Brain microvascular endothelial cell (primary cell): Measurements from ENCODE around the gene CACNA2D2.

Source experiments
- DNase-seq: peaks from one replicate; pipeline ENCODE4 v3.0.0-alpha.2; 2020
- H3K27ac ChIP-seq: fragments of 250-450 bp; sonication (Bioruptor Pico); 2 replicates; pipeline ENCODE4 v1.5.1; 2020; ENCODE audit warnings: mild to moderate bottlenecking, moderate library complexity
- H3K27me3 ChIP-seq: fragments of 250-450 bp; sonication (Bioruptor Pico); replicated peaks from 2 replicates; pipeline ENCODE4 v1.5.1; 2020; ENCODE audit warnings: mild to moderate bottlenecking
- H3K36me3 ChIP-seq: fragments of 250-450 bp; sonication (Bioruptor Pico); replicated peaks from 2 replicates; pipeline ENCODE4 v1.5.1; 2020; ENCODE audit warnings: mild to moderate bottlenecking
- H3K4me3 ChIP-seq: 2 replicates; pipeline ENCODE4 v1.5.1; 2011; ENCODE audit warnings: low read depth, mild to moderate bottlenecking, control low read depth, low read length, moderate library complexity
- CTCF ChIP-seq: IDR thresholded peaks from 2 replicates; pipeline ENCODE4 v1.5.1; 2011; ENCODE audit warnings: low read depth, mild to moderate bottlenecking, moderate library complexity, low read length, control low read depth, inconsistent platforms; ENCODE audit errors: missing control alignments
- in situ Hi-C: cut with HindIII; loops from 2 replicates; pipeline ENCODE4 v1.10.0; 2017; ENCODE audit warnings: low sequenced_read_pairs, low pct_ligation_motif_present

CACNA2D2 gene

GRCh38 chr3:50374363-50375257, 128.8 kb downstream of the CACNA2D2 start:
- DNase-seq, result no peak
- Histone ChIP-seq H3K4me3 (no peak overlapping the region), H3K27me3 (no peaks in the 10 kb centered on the region), H3K36me3 (no peaks in the 10 kb centered on the region), H3K27ac (no peak overlapping the region)
- in situ Hi-C loops, result no loop called here
- no peak for TF ChIP-seq CTCF

GRCh38 chr3:50373146-50374051, 130.0 kb downstream of the CACNA2D2 start:
- TF ChIP-seq CTCF, result no peak
- in situ Hi-C loops, result no loop called here
- H3K27me3 ChIP-seq, result no peaks in the 10 kb centered on the region
- H3K27ac ChIP-seq, result no peak overlapping the region
- H3K36me3 ChIP-seq, result no peaks in the 10 kb centered on the region
- H3K4me3 ChIP-seq, result no peak overlapping the region
- DNase-seq, result no peak

GRCh38 chr3:50372349-50372748, 131.1 kb downstream of the CACNA2D2 start:
- no peak overlapping the region for H3K27ac ChIP-seq
- H3K27me3 ChIP-seq, result no peaks in the 10 kb centered on the region
- DNase-seq, result no peak
- TF ChIP-seq CTCF, result no peak
- no peak overlapping the region for H3K4me3 ChIP-seq
- H3K36me3 ChIP-seq, result no peaks in the 10 kb centered on the region
- in situ Hi-C loops, result no loop called here

- H3K27ac ChIP-seq, result no peak overlapping the region
- no peak for DNase-seq
These were observed 132.2 kb downstream of the CACNA2D2 start for GRCh38 chr3:50371133-50371685.

GRCh38 chr3:50370594-50370993, 132.8 kb downstream of the CACNA2D2 start:
- peak; percentile 49 for TF ChIP-seq CTCF
- Histone ChIP-seq H3K27ac (no peak overlapping the region), H3K36me3 (no peaks in the 10 kb centered on the region), H3K4me3 (no peak overlapping the region), H3K27me3 (no peaks in the 10 kb centered on the region)
- in situ Hi-C loops, result no loop called here
- peak; percentile 38 for DNase-seq

More at GRCh38 chr3:50371133-50371685, 132.2 kb downstream of the CACNA2D2 start:
- in situ Hi-C loops, result no loop called here
- Histone ChIP-seq H3K36me3 (no peaks in the 10 kb centered on the region), H3K27me3 (no peaks in the 10 kb centered on the region), H3K4me3 (no peak overlapping the region)
- TF ChIP-seq CTCF, result no peak
